B cell (primary cell): ENCODE results near the gene GRID1. TPM values are rescaled to one million over a fixed set of nuclear protein-coding genes. Genes with fewer than 3 reads are reported as not detected.

Source experiments
- ATAC-seq: fragments of 200-7000 bp; cut with Tn5 transposase; one replicate; pipeline ENCODE4 v1.10.0; 2021; ENCODE audit warnings: low read depth, mild to moderate bottlenecking, moderate number of reproducible peaks, moderate library complexity
- CTCF ChIA-PET: fragments of 350-600 bp; sonication (Branson Sonifier 250); formaldehyde crosslinking; loops from one replicate; lab custom pipeline; 2021; ENCODE audit warnings: antibody characterized with exemption, inconsistent platforms; lab: Charles Lee
- POLR2A ChIA-PET: fragments of 350-600 bp; sonication (Branson Sonifier 250); formaldehyde crosslinking; loops from one replicate; lab custom pipeline; 2021; ENCODE audit warnings: antibody characterized with exemption; lab: Charles Lee
- DNase-seq: peaks from one replicate; pipeline ENCODE4 v3.0.0; 2013
- H2AFZ ChIP-seq: 2 replicates; pipeline ENCODE4 v1.6.1; 2012; ENCODE audit warnings: mild to moderate bottlenecking, low read depth, low read length; ENCODE audit not compliant: insufficient read depth, poor library complexity, severe bottlenecking
- H3K27ac ChIP-seq, 2 donors: 1 replicate in 1 of 2; 2 replicates in 1 of 2; pipeline ENCODE4 v1.5.1; 2012 to 2013; ENCODE audit warnings: low read length in 2 of 2, mild to moderate bottlenecking in 2 of 2, moderate library complexity in 1 of 2
- H3K27me3 ChIP-seq, 4 experiments: fragments of 200-600 bp in 1 of 4; sonication (generic) in 1 of 4; replicated peaks in 1 of 4; 1 replicate in 2 of 4; 2 replicates in 2 of 4; pipeline versions ENCODE4 v1.6.1 to v1.7.0; 2013 to 2016; ENCODE audit warnings: low read length in 3 of 4, mild to moderate bottlenecking in 2 of 4, mixed read lengths in 1 of 4, moderate library complexity in 1 of 4; ENCODE audit not compliant: insufficient read depth in 4 of 4, control insufficient read depth in 3 of 4; ENCODE audit errors: control extremely low read depth in 1 of 4
- H3K36me3 ChIP-seq, 2 experiments: replicated peaks in 1 of 2; 1 replicate in 1 of 2; 2 replicates in 1 of 2; pipeline versions ENCODE4 v1.6.1 to v1.7.1; 2013; ENCODE audit warnings: low read length in 1 of 2; ENCODE audit not compliant: insufficient read depth in 2 of 2, control insufficient read depth in 1 of 2; ENCODE audit errors: control extremely low read depth in 1 of 2, extremely low read depth in 1 of 2
- H3K4me1 ChIP-seq, 2 donors: fragments of 200-600 bp in 1 of 2; sonication (generic) in 1 of 2; 1 replicate in 1 of 2; 2 replicates in 1 of 2; pipeline versions ENCODE4 v1.5.1 to v1.6.1; 2013 to 2017; ENCODE audit warnings: low read length in 2 of 2; ENCODE audit not compliant: control insufficient read depth in 2 of 2, insufficient read depth in 2 of 2
- H3K4me2 ChIP-seq: replicated peaks from 2 replicates; pipeline ENCODE3; 2012; ENCODE audit warnings: mild to moderate bottlenecking, low read depth, low read length; ENCODE audit not compliant: poor library complexity, severe bottlenecking
- H3K4me3 ChIP-seq, 5 experiments: fragments of 200-600 bp in 1 of 5; sonication (generic) in 1 of 5; 1 replicate in 3 of 5; 2 replicates in 2 of 5; pipeline versions ENCODE4 v1.5.1 to v1.7.0; 2011 to 2016; ENCODE audit warnings: low read length in 4 of 5, mild to moderate bottlenecking in 4 of 5, low read depth in 2 of 5, control low read depth in 1 of 5, moderate library complexity in 1 of 5; ENCODE audit not compliant: insufficient read depth in 1 of 5; ENCODE audit errors: control extremely low read depth in 1 of 5, extremely low read depth in 1 of 5
- H3K79me2 ChIP-seq: fragments of 200-600 bp; sonication (generic); one replicate; pipeline ENCODE4 v1.6.0; 2016; ENCODE audit warnings: low read length; ENCODE audit not compliant: control insufficient read depth, insufficient read depth
- H3K9ac ChIP-seq: fragments of 200-600 bp; sonication (generic); 2 replicates; pipeline ENCODE4 v1.6.1; 2017; ENCODE audit warnings: mild to moderate bottlenecking, low read length, moderate library complexity
- H3K9me3 ChIP-seq, 3 donors: one replicate each; pipeline versions ENCODE4 v1.6.1 to v1.7.1; 2013; ENCODE audit warnings: low read length in 2 of 3; ENCODE audit not compliant: control insufficient read depth in 2 of 3, insufficient read depth in 1 of 3; ENCODE audit errors: control extremely low read depth in 1 of 3
- H4K20me1 ChIP-seq: 2 replicates; pipeline ENCODE4 v1.6.0; 2012; ENCODE audit warnings: mild to moderate bottlenecking, low read length; ENCODE audit not compliant: insufficient read depth, control insufficient read depth, poor library complexity, severe bottlenecking
- H3K27ac Mint-ChIP-seq: one replicate; pipeline ENCODE4 v1.8.0; 2021; ENCODE audit warnings: mixed read lengths
- H3K27me3 Mint-ChIP-seq: one replicate; pipeline ENCODE4 v1.8.0; 2021; ENCODE audit warnings: mixed read lengths
- H3K4me1 Mint-ChIP-seq: one replicate; pipeline ENCODE4 v1.8.0; 2021; ENCODE audit warnings: mixed read lengths
- H3K4me3 Mint-ChIP-seq: one replicate; pipeline ENCODE4 v1.8.0; 2021; ENCODE audit warnings: mixed read lengths
- H3K9me3 Mint-ChIP-seq: one replicate; pipeline ENCODE4 v1.8.0; 2022; ENCODE audit warnings: mixed read lengths; ENCODE audit not compliant: insufficient read depth
- CTCF ChIP-seq: fragments of 200-600 bp; IDR thresholded peaks from one replicate; pipeline ENCODE4 v1.8.0; 2022; ENCODE audit warnings: antibody characterized with exemption, mild to moderate bottlenecking
- EZH2 ChIP-seq: IDR thresholded peaks from 2 replicates; pipeline ENCODE4 v1.6.1; 2012; ENCODE audit warnings: borderline replicate concordance, low read depth, mild to moderate bottlenecking, moderate library complexity, low read length; ENCODE audit not compliant: insufficient read depth, poor library complexity, severe bottlenecking
- whole genome bisulfite sequencing: methylation state at CpG from one replicate; pipeline ENCODE4 v1.1.5; 2013; ENCODE audit warnings: missing lambda C conversion rate; ENCODE audit not compliant: insufficient coverage; 5-methylcytosine and 5-hydroxymethylcytosine counted together
- intact Hi-C: fragments of 100-400 bp; cut with micrococcal nuclease; formaldehyde crosslinking; loops from one replicate; pipeline ENCODE4 v1.10.0; 2022
- polyA plus RNA-seq: library from polyadenylated mRNA; depleted of rRNA; stranded (reverse); fragments of >200 nt; gene quantifications from 2 replicates; pipeline ENCODE4 v1.2.3, GENCODE V29; 2012
- total RNA-seq, 2 donors: library from RNA; stranded (reverse); fragments of 120-200 nt in 1 of 2; gene quantifications; 1 replicate in 1 of 2; 2 replicates in 1 of 2; pipeline versions ENCODE4 v1.2.3 to v1.2.4, GENCODE V29; 2013 to 2022

GRID1 gene
- total and polyA plus RNA-seq, 2 donors (not counting 1 experiment from before 2014, with no cell fraction given): not detected

DNA sequence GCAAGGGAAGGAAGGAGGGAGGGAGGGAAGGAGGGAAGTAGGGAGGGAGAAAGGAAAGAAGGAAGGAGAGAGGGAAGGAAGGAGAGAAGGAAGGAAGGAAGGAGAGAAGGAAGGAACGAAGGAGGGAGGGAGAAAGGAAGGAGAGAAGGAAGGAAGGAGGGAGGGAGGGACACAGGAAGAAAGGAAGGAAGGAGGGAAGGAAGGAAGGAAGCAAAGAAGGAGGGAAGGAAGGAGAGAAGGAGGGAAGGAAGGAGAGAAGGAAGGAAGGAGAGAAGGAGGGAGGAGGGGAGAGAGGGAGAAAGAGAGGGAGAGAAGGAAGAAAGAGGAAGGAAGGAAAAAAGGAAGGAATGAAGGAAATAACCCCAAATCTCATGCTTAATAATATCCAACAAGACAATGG lies 630.6 kb downstream of the GRID1 start:
- Mint-ChIP-seq H3K27ac (no peak overlapping the region), H3K27me3 (peaks cover 5% of the 10 kb centered on the region), H3K4me1 (no peaks in the 10 kb centered on the region), H3K4me3 (no peak overlapping the region), H3K9me3 (peaks cover 2% of the 10 kb centered on the region)
- Histone ChIP-seq H3K79me2 (no peaks in the 10 kb centered on the region), H4K20me1 (no peaks in the 10 kb centered on the region), H2AFZ (no peak overlapping the region), H3K9ac (no peak overlapping the region), H3K4me3 (no peak overlapping the region), H3K9me3 (no peaks in the 10 kb centered on the region), H3K27me3 (no peaks in the 10 kb centered on the region), H3K4me1 (no peaks in the 10 kb centered on the region), H3K27ac (no peak overlapping the region), H3K4me2 (no peak overlapping the region), H3K36me3 (no peaks in the 10 kb centered on the region)
- WGBS: 58% methylated on average over 1 of the region's 1 CpG
- intact Hi-C loops: no loop called here
- DNase-seq (no peak), ATAC-seq (no peak)
- POLR2A ChIA-PET: no interaction called here
- CTCF ChIA-PET: no interaction called here
- TF ChIP-seq EZH2: no peak

DNA sequence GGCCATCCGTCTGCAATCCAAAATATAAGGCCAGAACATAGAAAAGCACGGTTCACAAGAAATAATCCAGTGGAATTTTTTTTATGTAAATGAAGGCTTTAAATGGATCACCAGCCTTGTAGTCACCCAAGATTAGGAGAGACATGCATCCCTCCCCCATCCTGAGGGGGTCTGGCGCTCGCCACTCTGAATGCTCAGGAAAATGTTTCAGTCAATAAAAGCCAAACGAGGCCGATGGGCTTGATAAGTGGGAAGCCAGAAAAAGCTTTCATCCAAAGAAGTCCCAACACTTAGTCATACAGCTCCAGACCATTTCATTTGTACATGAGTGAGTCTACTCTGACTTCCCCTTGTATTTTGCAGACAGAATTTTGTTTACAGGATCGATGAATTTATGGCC lies 631.8 kb downstream of the GRID1 start:
- H3K27me3 ChIP-seq: no peaks in the 10 kb centered on the region
- Mint-ChIP-seq H3K9me3 (peaks cover 2% of the 10 kb centered on the region), H3K4me3 (no peak overlapping the region), H3K4me1 (no peaks in the 10 kb centered on the region), H3K27ac (no peak overlapping the region), H3K27me3 (peaks cover 5% of the 10 kb centered on the region)
- no peak overlapping the region for H3K27ac ChIP-seq
- 100% methylated on average over 1 of the region's 7 CpGs for WGBS
- ChIA-PET CTCF (no interaction called here), POLR2A (no interaction called here)
- intact Hi-C loops: no loop called here
- DNase-seq (no peak), ATAC-seq (no peak)
- H3K9me3 ChIP-seq: no peaks in the 10 kb centered on the region
- no peak overlapping the region for H2AFZ ChIP-seq
- no peaks in the 10 kb centered on the region for H4K20me1 ChIP-seq
- no peak overlapping the region for H3K9ac ChIP-seq
- no peaks in the 10 kb centered on the region for H3K4me1 ChIP-seq
- no peaks in the 10 kb centered on the region for H3K36me3 ChIP-seq
- no peak overlapping the region for H3K4me3 ChIP-seq
- no peak overlapping the region for H3K4me2 ChIP-seq
- no peak for TF ChIP-seq EZH2
- TF ChIP-seq CTCF: no peak
- H3K79me2 ChIP-seq: no peaks in the 10 kb centered on the region
